H1 (cell line): Measurements from ENCODE around the gene CCDC88A. TPM values are rescaled to one million over a fixed set of nuclear protein-coding genes. Genes with fewer than 3 reads are reported as not detected.
A peak's percentile ranks its signal among the peaks of the same experiment; 100 is the strongest.

ENCODE experiments used
- CTCF ChIA-PET: fragments of 300-600 bp; sonication (Branson Sonifier 250); formaldehyde crosslinking; loops from one replicate; lab custom pipeline; 2021; ENCODE audit not compliant: partially characterized antibody; lab: Charles Lee
- POLR2A ChIA-PET: fragments of 300-600 bp; sonication (Branson Sonifier 250); formaldehyde crosslinking; loops from one replicate; lab custom pipeline; 2021; ENCODE audit warnings: inconsistent platforms; ENCODE audit not compliant: partially characterized antibody; lab: Charles Lee
- DNase-seq, 2 experiments: peaks; one replicate each; pipeline versions ENCODE4 v3.0.0 to v3.0.0-alpha.2; 2010 to 2022; ENCODE audit warnings: low spot score in 2 of 2, low read depth in 1 of 2, mixed read lengths in 1 of 2
- FAIRE-seq: peaks from 2 replicates; lab custom pipeline; 2011; peaks lifted over from hg19 to GRCh38; lab: Jason Lieb, UNC
- H2AFZ ChIP-seq: 2 replicates; pipeline ENCODE4 v1.8.1; 2012; ENCODE audit warnings: low read length, inconsistent platforms
- H2AK5ac ChIP-seq: 2 replicates; pipeline ENCODE4 v1.6.1; 2013; ENCODE audit warnings: low read depth, low read length
- H2BK120ac ChIP-seq: replicated peaks from 2 replicates; pipeline ENCODE3; 2013; ENCODE audit warnings: low read depth, low read length, inconsistent platforms
- H2BK12ac ChIP-seq: 2 replicates; pipeline ENCODE4 v1.6.1; 2013; ENCODE audit warnings: low read depth, low read length
- H2BK15ac ChIP-seq: 2 replicates; pipeline ENCODE4 v1.6.1; 2013; ENCODE audit warnings: low read length
- H2BK20ac ChIP-seq: 2 replicates; pipeline ENCODE4 v1.6.1; 2013; ENCODE audit warnings: low read length
- H2BK5ac ChIP-seq: 2 replicates; pipeline ENCODE4 v1.6.1; 2013; ENCODE audit warnings: low read depth, low read length
- H3K14ac ChIP-seq: 2 replicates; pipeline ENCODE4 v1.6.1; 2013; ENCODE audit warnings: inconsistent platforms; ENCODE audit not compliant: insufficient read length
- H3K18ac ChIP-seq: 2 replicates; pipeline ENCODE4 v1.6.1; 2013; ENCODE audit warnings: low read length; ENCODE audit errors: extremely low read depth
- H3K23ac ChIP-seq: 2 replicates; pipeline ENCODE4 v1.6.1; 2013; ENCODE audit warnings: inconsistent platforms; ENCODE audit not compliant: insufficient read length
- H3K23me2 ChIP-seq: 2 replicates; pipeline ENCODE4 v1.6.1; 2013; ENCODE audit warnings: low read depth, low read length
- H3K27ac ChIP-seq: 2 replicates; pipeline ENCODE4 v1.6.1; 2011; ENCODE audit warnings: low read depth, low read length, inconsistent platforms
- H3K27me3 ChIP-seq, 4 experiments: replicated peaks in 1 of 4; 1 replicate in 1 of 4; 2 replicates in 3 of 4; pipeline versions ENCODE4 v1.6.1 to v1.8.1; 2011 to 2013; ENCODE audit warnings: low read length in 3 of 4, mild to moderate bottlenecking in 3 of 4, inconsistent platforms in 2 of 4, mixed read lengths in 2 of 4, moderate library complexity in 1 of 4; ENCODE audit not compliant: control insufficient read depth in 3 of 4, insufficient read depth in 3 of 4; ENCODE audit errors: extremely low read depth in 1 of 4
- H3K36me3 ChIP-seq, 4 experiments: 2 replicates each; pipeline versions ENCODE4 v1.6.1 to v1.8.1; 2011 to 2013; ENCODE audit warnings: mild to moderate bottlenecking in 4 of 4, low read length in 3 of 4, moderate library complexity in 2 of 4, control low read depth in 1 of 4, inconsistent platforms in 1 of 4; ENCODE audit not compliant: insufficient read depth in 4 of 4, control insufficient read depth in 2 of 4
- H3K4ac ChIP-seq: replicated peaks from 2 replicates; pipeline ENCODE3; 2013; ENCODE audit warnings: low read length, low read depth, mixed read lengths, inconsistent platforms; ENCODE audit not compliant: insufficient read length
- H3K4me1 ChIP-seq, 4 experiments: replicated peaks in 1 of 4; 1 replicate in 1 of 4; 2 replicates in 3 of 4; pipeline versions ENCODE4 v1.6.1 to v1.8.1; 2011 to 2013; ENCODE audit warnings: low read length in 3 of 4, inconsistent platforms in 2 of 4, mixed read lengths in 1 of 4; ENCODE audit not compliant: insufficient read depth in 4 of 4, control insufficient read depth in 3 of 4
- H3K4me2 ChIP-seq, 2 experiments: 2 replicates each; pipeline versions ENCODE4 v1.6.1 to v1.8.1; 2011 to 2013; ENCODE audit warnings: low read depth in 2 of 2, low read length in 2 of 2, control low read depth in 1 of 2, inconsistent platforms in 1 of 2, mild to moderate bottlenecking in 1 of 2; ENCODE audit not compliant: insufficient read depth in 1 of 2
- H3K4me3 ChIP-seq, 4 experiments: fragments of 200-600, 300-600 bp in 1 of 4; sonication (generic), shearing (Covaris generic), sonication (Bioruptor Twin) in 1 of 4; 2 replicates each; pipeline versions ENCODE4 v1.5.1 to v1.8.1; 2011 to 2016; ENCODE audit warnings: low read length in 4 of 4, low read depth in 3 of 4, control low read depth in 2 of 4, inconsistent platforms in 2 of 4, mild to moderate bottlenecking in 2 of 4, mixed read lengths in 1 of 4, moderate library complexity in 1 of 4; ENCODE audit not compliant: insufficient read depth in 2 of 4; ENCODE audit errors: extremely low read depth in 1 of 4
- H3K56ac ChIP-seq: replicated peaks from 2 replicates; pipeline ENCODE3; 2013; ENCODE audit warnings: low read depth, mild to moderate bottlenecking, mixed read lengths, low read length, inconsistent platforms; ENCODE audit not compliant: insufficient read length
- H3K79me1 ChIP-seq: 2 replicates; pipeline ENCODE4 v1.6.1; 2013; ENCODE audit warnings: low read depth, low read length, control low read depth
- H3K79me2 ChIP-seq, 2 experiments: 2 replicates each; pipeline versions ENCODE4 v1.6.1 to v1.8.1; 2012 to 2013; ENCODE audit warnings: low read length in 2 of 2, mild to moderate bottlenecking in 2 of 2, inconsistent platforms in 1 of 2; ENCODE audit not compliant: insufficient read depth in 2 of 2, control insufficient read depth in 1 of 2
- H3K9ac ChIP-seq, 4 experiments: replicated peaks in 1 of 4; 1 replicate in 1 of 4; 2 replicates in 3 of 4; pipeline versions ENCODE4 v1.6.1 to v1.8.1; 2011 to 2013; ENCODE audit warnings: low read depth in 3 of 4, low read length in 3 of 4, control low read depth in 2 of 4, mild to moderate bottlenecking in 2 of 4, moderate library complexity in 2 of 4, inconsistent platforms in 1 of 4; ENCODE audit errors: extremely low read depth in 1 of 4
- H3K9me3 ChIP-seq, 2 experiments: 2 replicates each; pipeline versions ENCODE4 v1.6.1 to v1.8.1; 2012 to 2013; ENCODE audit warnings: mild to moderate bottlenecking in 2 of 2, moderate library complexity in 2 of 2, control low read depth in 1 of 2, inconsistent platforms in 1 of 2, low read depth in 1 of 2, low read length in 1 of 2, mixed read lengths in 1 of 2; ENCODE audit not compliant: insufficient read depth in 2 of 2
- H4K20me1 ChIP-seq, 2 experiments: replicated peaks in 1 of 2; 2 replicates each; pipeline versions ENCODE3 to v1.8.1; 2011 to 2013; ENCODE audit warnings: inconsistent platforms in 2 of 2, low read length in 2 of 2, mild to moderate bottlenecking in 1 of 2; ENCODE audit not compliant: insufficient read depth in 2 of 2, control insufficient read depth in 1 of 2
- H4K5ac ChIP-seq: 2 replicates; pipeline ENCODE4 v1.6.1; 2013; ENCODE audit warnings: low read length, low read depth, mixed read lengths, inconsistent platforms; ENCODE audit not compliant: insufficient read length
- H4K8ac ChIP-seq: 2 replicates; pipeline ENCODE4 v1.8.0; 2013; ENCODE audit warnings: mild to moderate bottlenecking, moderate library complexity, low read length, inconsistent platforms; ENCODE audit not compliant: insufficient read depth; ENCODE audit errors: extremely low read depth
- H4K91ac ChIP-seq: replicated peaks from 2 replicates; pipeline ENCODE3; 2013; ENCODE audit warnings: low read length, mixed read lengths, inconsistent platforms; ENCODE audit not compliant: insufficient read length
- BCL11A ChIP-seq, 2 experiments: IDR thresholded peaks; one replicate each; pipeline ENCODE4 v1.6.1; 2011; ENCODE audit warnings: low read depth in 2 of 2, low read length in 2 of 2, mild to moderate bottlenecking in 2 of 2
- CHD1 ChIP-seq: IDR thresholded peaks from 2 replicates; pipeline ENCODE4 v1.6.1; 2012; ENCODE audit warnings: low read depth, low read length, improper control_type of control experiment
- GABPA ChIP-seq: IDR thresholded peaks from 2 replicates; pipeline ENCODE4 v1.6.1; 2011; ENCODE audit warnings: mild to moderate bottlenecking, low read length, moderate library complexity, borderline replicate concordance; ENCODE audit not compliant: insufficient read depth
- GTF2F1 ChIP-seq: IDR thresholded peaks from 2 replicates; pipeline ENCODE4 v1.6.1; 2012; ENCODE audit warnings: low read depth, low read length, improper control_type of control experiment, borderline replicate concordance
- HDAC6 ChIP-seq: IDR thresholded peaks from one replicate; pipeline ENCODE4 v1.7.1; 2012; ENCODE audit warnings: low read depth, mild to moderate bottlenecking, inconsistent platforms, low read length, moderate library complexity
- POU5F1 ChIP-seq: IDR thresholded peaks from 2 replicates; pipeline ENCODE4 v1.6.1; 2011; ENCODE audit warnings: low read depth, mild to moderate bottlenecking, low read length, moderate library complexity
- RNF2 ChIP-seq: fragments of 200-900, 300-1000 bp; sonication (generic); IDR thresholded peaks from 2 replicates; pipeline ENCODE4 v1.7.1; 2016; ENCODE audit warnings: borderline replicate concordance, low read depth, mild to moderate bottlenecking, antibody characterized with exemption, low read length; ENCODE audit not compliant: poor library complexity, severe bottlenecking; ENCODE audit errors: missing control alignments
- SRF ChIP-seq: IDR thresholded peaks from 2 replicates; pipeline ENCODE4 v1.6.1; 2011; ENCODE audit warnings: mild to moderate bottlenecking, low read depth, low read length, moderate library complexity
- whole genome bisulfite sequencing, 2 experiments: shearing (Covaris generic) in 1 of 2; methylation state at CpG; one replicate each; pipeline versions ENCODE4 v1.1.6 to v1.1.7; 2013 to 2015; ENCODE audit warnings: low lambda C conversion rate in 2 of 2, mixed read lengths in 2 of 2, inconsistent platforms in 1 of 2, low coverage in 1 of 2, missing lambda C conversion rate in 1 of 2; ENCODE audit not compliant: insufficient replicate concordance in 2 of 2, insufficient coverage in 1 of 2, insufficient read length in 1 of 2; ENCODE audit errors: extremely low coverage in 1 of 2, missing lambda C conversion rate in 1 of 2; 5-methylcytosine and 5-hydroxymethylcytosine counted together
- long read RNA-seq, 2 experiments: library from RNA in 1 of 2; library from capped mRNA in 1 of 2; stranded (forward); transcript quantifications; one replicate each; pipeline ENCODE4 v2.0.0, GENCODE V29; 2021; ENCODE audit warnings: inconsistent platforms in 1 of 2
- polyA minus RNA-seq, 3 experiments: library from RNA; depleted of rRNA, polyadenylated mRNA; stranded (reverse); fragments of >200 nt; gene quantifications; 1 replicate in 2 of 3; 2 replicates in 1 of 3; pipeline ENCODE4 v1.2.3, GENCODE V29; 2011
- polyA plus RNA-seq, 7 experiments: library from polyadenylated mRNA; depleted of rRNA in 3 of 7; stranded (reverse) in 5 of 7; unstranded in 2 of 7; fragments of >200 nt in 5 of 7; fragments of 200-250 nt in 2 of 7; gene quantifications; 1 replicate in 5 of 7; 2 replicates in 1 of 7; 4 replicates in 1 of 7; pipeline versions ENCODE4 v1.2.1 to v1.2.3, GENCODE V29; 2011 to 2013; ENCODE audit warnings: missing spikeins in 2 of 7, mixed read lengths in 2 of 7
- total RNA-seq: library from RNA; stranded (reverse); fragmentation: NEBNext Ultra II Directional; extraction: Animal tissue kit (Norgen Biotek cat#: 25700); gene quantifications from 2 replicates; pipeline ENCODE4 v1.2.1, GENCODE V29; 2021

CCDC88A gene
- total RNA-seq (91.4 and 98.0 TPM in 2 replicates), polyA plus RNA-seq (2011; rRNA removed) (22.9 and 27.0 TPM in 2 replicates), polyA minus RNA-seq (2011; rRNA and poly(A)+ RNA removed) (145 and 183 TPM in 2 replicates)
- polyA plus RNA-seq (2011; cell fraction: cytosol; rRNA removed), result 30.0 TPM
- 69.2 TPM for polyA plus RNA-seq (2011; cell fraction: nucleus; rRNA removed)
- 49.9 to 68.3 TPM (median 66.1 TPM) in 4 replicates for polyA plus RNA-seq (2012, experiment 1 of 2)
- 3.2 TPM for polyA plus RNA-seq (2012, experiment 2 of 2)
- polyA plus RNA-seq (2013, experiment 1 of 2), result 132 TPM
- polyA plus RNA-seq (2013, experiment 2 of 2), result 111 TPM
- 49.0 TPM for polyA minus RNA-seq (2011; cell fraction: cytosol; rRNA and poly(A)+ RNA removed)
- polyA minus RNA-seq (2011; cell fraction: nucleus; rRNA and poly(A)+ RNA removed), result 349 TPM
- long read RNA-seq, experiment 1, full-length matches to known transcripts, result 1 of 26 reads
- long read RNA-seq, experiment 1, partial matches to known transcripts, result 11 of 26 reads
- long read RNA-seq, experiment 1, other reads (novel, unspliced or antisense), result 14 of 26 reads
- long read RNA-seq, experiment 2, partial matches to known transcripts, result 40 of 44 reads
- long read RNA-seq, experiment 2, other reads (novel, unspliced or antisense), result 1 of 44 reads

- H3K4me3 ChIP-seq, result peak within 1 kb of the TSS; percentile 79 to 89 (median 81)
- no peak within 1 kb of the TSS for H2BK120ac ChIP-seq
- H3K18ac ChIP-seq, result peak within 1 kb of the TSS; percentile 81; the same call in 1 of the 2 replicates
- H4K91ac ChIP-seq, result peak within 1 kb of the TSS; percentile 64
- no peaks in the 10 kb centered on the region for H4K20me1 ChIP-seq
- peaks cover 3% of the 10 kb centered on the region; the same call in 1 of the 2 replicates for H3K79me1 ChIP-seq
- peak within 1 kb of the TSS; percentile 46 for H3K4ac ChIP-seq
- H2BK12ac ChIP-seq, result no peak within 1 kb of the TSS
- H3K9me3 ChIP-seq, result no peaks in the 10 kb centered on the region
- H3K36me3 ChIP-seq, result peaks cover 0 to 3% (median 0%) of the 10 kb centered on the region in 4 experiments; a peak in 2 of 8 replicates
- peak within 1 kb of the TSS; percentile 69 for H2BK5ac ChIP-seq
- H3K14ac ChIP-seq, result no peak within 1 kb of the TSS
- peak within 1 kb of the TSS; percentile 49; the same call in 1 of the 2 replicates for H3K27ac ChIP-seq
- 1% methylated on average over 44 of the region's 62 CpGs; no CpG with 5 or more reads in 1 of the 2 experiments for WGBS, 2 experiments
- peak within 1 kb of the TSS; percentile 90 for H4K8ac ChIP-seq
- peak within 1 kb of the TSS; percentile 84 to 99 for H3K4me2 ChIP-seq
- CTCF ChIA-PET, result interaction anchor here (0.6 to 1.1 kb wide), 2 partner anchors 12 to 628 kb away, joined by 3 to 4 read pairs; no protein-coding TSS in a partner anchor
- peak within 1 kb of the TSS; percentile 99 for H2AFZ ChIP-seq
- no peak for FAIRE-seq
- POLR2A ChIA-PET, result interaction anchor here (0.6 to 1.8 kb wide), 15 partner anchors 9 to 195 kb away, joined by 3 to 6 read pairs (median 4); partner anchors contain the start of genes CFAP36, CLHC1 and RPS27A
- H3K27me3 ChIP-seq, result no peaks in the 10 kb centered on the region; a peak in 1 of 7 replicates
- H2BK20ac ChIP-seq, result no peak within 1 kb of the TSS
- H3K9ac ChIP-seq, result peak within 1 kb of the TSS in 3 of 4 experiments; percentile 68 to 69 (median 68); a peak in 6 of 7 replicates
- H3K23me2 ChIP-seq, result peaks cover 10% of the 10 kb centered on the region
- no peak within 1 kb of the TSS for H2AK5ac ChIP-seq
- H3K79me2 ChIP-seq, result peaks cover 0 to 40% of the 10 kb centered on the region in 2 experiments; a peak in 3 of 4 replicates
- H2BK15ac ChIP-seq, result no peak within 1 kb of the TSS
- H3K23ac ChIP-seq, result no peak within 1 kb of the TSS
- peak within 1 kb of the TSS; percentile 17 for H4K5ac ChIP-seq
- peak; percentile 85 to 98 for DNase-seq
- no peaks in the 10 kb centered on the region for H3K4me1 ChIP-seq
- H3K56ac ChIP-seq, result peak within 1 kb of the TSS; percentile 83
- TF ChIP-seq CHD1 (no peak), GABPA (no peak), RNF2 (no peak), GTF2F1 (no peak; the same call in 1 of the 2 replicates), HDAC6 (no peak), BCL11A (IDR thresholded peaks at IDR 0.05; ENCODE audit: low read depth in 2 of 2, low read length in 2 of 2) (no peak), POU5F1 (no peak), SRF (no peak)
Observed at GRCh38 chr2:55419679-55420438, at the start of gene CCDC88A. CCDC88A (minus strand) TSS chr2:55419856; CDS start chr2:55419079, 777 bp downstream.
